Trophoblast cell (in vitro differentiated cells and primary cell): Measurements from ENCODE around the gene ZNF841.
"Not testable (repeated sequence)": the region's sequence is repeated elsewhere in the genome, so short reads cannot be mapped to it uniquely, and the experiment has no call there.

ENCODE experiments used
- DNase-seq, 2 donors: peaks; one replicate each; pipeline ENCODE4 v3.0.0-alpha.2; 2016
- H2AFZ ChIP-seq: 2 replicates; pipeline ENCODE4 v1.6.1; 2013; ENCODE audit warnings: low read length, moderate library complexity, mild to moderate bottlenecking; ENCODE audit not compliant: insufficient read depth, poor library complexity
- H2AK5ac ChIP-seq: 2 replicates; pipeline ENCODE4 v1.6.1; 2013; ENCODE audit warnings: mild to moderate bottlenecking, low read length
- H2BK120ac ChIP-seq: 2 replicates; pipeline ENCODE4 v1.6.1; 2013; ENCODE audit warnings: low read length, mild to moderate bottlenecking, moderate library complexity; ENCODE audit not compliant: insufficient read depth, poor library complexity
- H2BK12ac ChIP-seq: 2 replicates; pipeline ENCODE4 v1.6.1; 2013; ENCODE audit warnings: mild to moderate bottlenecking, low read length, moderate library complexity
- H2BK5ac ChIP-seq: 2 replicates; pipeline ENCODE4 v1.6.1; 2013; ENCODE audit warnings: low read length, low read depth, moderate library complexity, mild to moderate bottlenecking; ENCODE audit not compliant: poor library complexity
- H3K14ac ChIP-seq: 2 replicates; pipeline ENCODE4 v1.6.1; 2013; ENCODE audit warnings: mild to moderate bottlenecking, low read length
- H3K18ac ChIP-seq: 2 replicates; pipeline ENCODE4 v1.6.1; 2013; ENCODE audit warnings: mild to moderate bottlenecking, low read length
- H3K23ac ChIP-seq: 2 replicates; pipeline ENCODE4 v1.6.1; 2013; ENCODE audit warnings: low read length
- H3K27ac ChIP-seq: 2 replicates; pipeline ENCODE4 v1.5.1; 2013; ENCODE audit warnings: low read depth, mild to moderate bottlenecking, inconsistent platforms, low read length, moderate library complexity
- H3K27me3 ChIP-seq: 2 replicates; pipeline ENCODE4 v1.6.1; 2013; ENCODE audit warnings: inconsistent platforms, mild to moderate bottlenecking, low read length, moderate library complexity; ENCODE audit not compliant: insufficient read depth
- H3K36me3 ChIP-seq, 2 experiments: 1 replicate in 1 of 2; 2 replicates in 1 of 2; pipeline ENCODE4 v1.6.1; 2013; ENCODE audit warnings: low read length in 2 of 2, mild to moderate bottlenecking in 2 of 2, moderate library complexity in 1 of 2; ENCODE audit not compliant: insufficient read depth in 2 of 2, control insufficient read depth in 1 of 2
- H3K4ac ChIP-seq: 2 replicates; pipeline ENCODE4 v1.6.1; 2013; ENCODE audit warnings: low read depth, mild to moderate bottlenecking, low read length, moderate library complexity
- H3K4me1 ChIP-seq, 2 experiments: 1 replicate in 1 of 2; 2 replicates in 1 of 2; pipeline ENCODE4 v1.6.1; 2013; ENCODE audit warnings: low read length in 2 of 2, mild to moderate bottlenecking in 2 of 2, moderate library complexity in 1 of 2; ENCODE audit not compliant: insufficient read depth in 2 of 2, control insufficient read depth in 1 of 2
- H3K4me2 ChIP-seq: 2 replicates; pipeline ENCODE4 v1.6.1; 2013; ENCODE audit warnings: inconsistent platforms, mild to moderate bottlenecking, low read length, moderate library complexity
- H3K4me3 ChIP-seq: 2 replicates; pipeline ENCODE4 v1.5.1; 2013; ENCODE audit warnings: mild to moderate bottlenecking, low read depth, low read length, inconsistent platforms
- H3K79me1 ChIP-seq: one replicate; pipeline ENCODE4 v1.6.1; 2013; ENCODE audit warnings: low read length
- H3K79me2 ChIP-seq: 2 replicates; pipeline ENCODE4 v1.6.1; 2013; ENCODE audit warnings: low read length, mild to moderate bottlenecking; ENCODE audit not compliant: control insufficient read depth, insufficient read depth, poor library complexity
- H3K9ac ChIP-seq: 2 replicates; pipeline ENCODE4 v1.6.1; 2013; ENCODE audit warnings: mild to moderate bottlenecking, low read length
- H3K9me3 ChIP-seq: 2 replicates; pipeline ENCODE4 v1.6.1; 2013; ENCODE audit warnings: low read depth, mild to moderate bottlenecking, control low read depth, inconsistent platforms, low read length; ENCODE audit not compliant: insufficient read depth
- H4K12ac ChIP-seq: 2 replicates; pipeline ENCODE4 v1.6.1; 2013; ENCODE audit warnings: low read depth, mild to moderate bottlenecking, low read length, moderate library complexity
- H4K8ac ChIP-seq: 2 replicates; pipeline ENCODE4 v1.6.1; 2013; ENCODE audit warnings: low read depth, mild to moderate bottlenecking, low read length, moderate library complexity
- H4K91ac ChIP-seq: one replicate; pipeline ENCODE4 v1.6.1; 2013; ENCODE audit warnings: low read depth, mild to moderate bottlenecking, low read length, moderate library complexity
- WGBS: extraction: QIAGEN DNeasy Blood & Tissue Kit; methylation state at CpG from one replicate; pipeline ENCODE4 v1.1.7; 2013; ENCODE audit warnings: missing lambda C conversion rate; ENCODE audit not compliant: insufficient read length, insufficient coverage; ENCODE audit errors: extremely low coverage; 5-methylcytosine and 5-hydroxymethylcytosine counted together

ZNF841 gene

GRCh38 chr19:52028027-52028779 lies 67.4 kb downstream of the ZNF841 start, which contains the start of gene ZNF614:
Gene ZNF614, minus strand, starts transcription at chr19:52028379. Its CDS starts 2,634 bp downstream, at chr19:52025745.
- peak within 1 kb of the TSS; percentile 89 for H4K91ac ChIP-seq
- H3K27ac ChIP-seq: peak within 1 kb of the TSS; percentile 68
- DNase-seq: peak; percentile 84 to 88
- WGBS: no CpG with 5 or more reads among the region's 53 CpGs
- peak within 1 kb of the TSS; percentile 86 for H3K18ac ChIP-seq
- H3K4me2 ChIP-seq: peak within 1 kb of the TSS; percentile 83
- peak within 1 kb of the TSS; percentile 82 for H2BK120ac ChIP-seq
- peaks cover 4% of the 10 kb centered on the region for H3K79me2 ChIP-seq
- no peak within 1 kb of the TSS for H2AK5ac ChIP-seq
- H2BK5ac ChIP-seq: peak within 1 kb of the TSS; percentile 80
- peaks cover 11% of the 10 kb centered on the region for H3K79me1 ChIP-seq
- peak within 1 kb of the TSS; percentile 42 for H2BK12ac ChIP-seq
- H3K9ac ChIP-seq: peak within 1 kb of the TSS; percentile 85
- peak within 1 kb of the TSS; percentile 94 for H3K14ac ChIP-seq
- peak within 1 kb of the TSS; percentile 91 for H4K8ac ChIP-seq
- H3K9me3 ChIP-seq: peaks cover 9% of the 10 kb centered on the region
- H3K36me3 ChIP-seq: peaks cover 17 to 18% of the 10 kb centered on the region in 2 experiments
- peak within 1 kb of the TSS; percentile 57 for H3K4ac ChIP-seq
- H4K12ac ChIP-seq: peak within 1 kb of the TSS; percentile 63
- H3K4me3 ChIP-seq: peak within 1 kb of the TSS; percentile 90
- H2AFZ ChIP-seq: peak within 1 kb of the TSS; percentile 80
- H3K4me1 ChIP-seq: peaks cover 4 to 11% of the 10 kb centered on the region in 2 experiments
- no peak within 1 kb of the TSS for H3K23ac ChIP-seq
- no peaks in the 10 kb centered on the region for H3K27me3 ChIP-seq

GRCh38 chr19:52026255-52026990 lies 69.1 kb downstream of the ZNF841 start:
- peak overlapping the region; percentile 55 for H2BK5ac ChIP-seq
- WGBS: no CpG with 5 or more reads among the region's 15 CpGs
- H2AFZ ChIP-seq, H2AK5ac ChIP-seq, H4K12ac ChIP-seq, H4K8ac ChIP-seq, H3K9ac ChIP-seq, H3K14ac ChIP-seq, H3K18ac ChIP-seq, H4K91ac ChIP-seq, H3K9me3 ChIP-seq, H3K79me2 ChIP-seq, H2BK12ac ChIP-seq, H3K23ac ChIP-seq, H3K4ac ChIP-seq, H3K4me3 ChIP-seq, H2BK120ac ChIP-seq, H3K27me3 ChIP-seq: not testable (repeated sequence)
- H3K4me1 ChIP-seq: peaks cover 4 to 11% of the 10 kb centered on the region in 2 experiments
- H3K79me1 ChIP-seq: peaks cover 11% of the 10 kb centered on the region
- H3K27ac ChIP-seq: peak overlapping the region; percentile 68
- DNase-seq: peak; percentile 69 to 81
- peaks cover 20 to 25% of the 10 kb centered on the region in 2 experiments for H3K36me3 ChIP-seq
- peak overlapping the region; percentile 43 for H3K4me2 ChIP-seq

- not testable (repeated sequence) for H2BK12ac ChIP-seq, DNase-seq, H3K4me2 ChIP-seq, H4K8ac ChIP-seq, H3K9ac ChIP-seq, H4K91ac ChIP-seq, H2BK5ac ChIP-seq, H3K14ac ChIP-seq, H3K27ac ChIP-seq, H3K18ac ChIP-seq, H2BK120ac ChIP-seq, H3K27me3 ChIP-seq, H3K23ac ChIP-seq, H3K4me3 ChIP-seq, H3K79me2 ChIP-seq, H2AK5ac ChIP-seq, H2AFZ ChIP-seq, H3K9me3 ChIP-seq, H4K12ac ChIP-seq, H3K4ac ChIP-seq
- WGBS: no CpG with 5 or more reads among the region's 4 CpGs
- peaks cover 4 to 11% of the 10 kb centered on the region in 2 experiments for H3K4me1 ChIP-seq
- H3K36me3 ChIP-seq: peaks cover 21 to 34% of the 10 kb centered on the region in 2 experiments
- peaks cover 11% of the 10 kb centered on the region for H3K79me1 ChIP-seq
These were observed 71.1 kb downstream of the ZNF841 start for GRCh38 chr19:52024478-52024877.

- no peak overlapping the region for H3K4ac ChIP-seq
- H2BK12ac ChIP-seq: no peak overlapping the region
- H2AFZ ChIP-seq: no peak overlapping the region
- no peak overlapping the region for H3K23ac ChIP-seq
- no peaks in the 10 kb centered on the region for H3K79me1 ChIP-seq
- no CpG with 5 or more reads among the region's 15 CpGs for WGBS
- H3K14ac ChIP-seq: no peak overlapping the region
- H3K27me3 ChIP-seq: no peaks in the 10 kb centered on the region
- H3K9ac ChIP-seq: no peak overlapping the region
- no peak overlapping the region for H3K4me3 ChIP-seq
- peaks cover 27 to 46% of the 10 kb centered on the region in 2 experiments for H3K36me3 ChIP-seq
- H3K9me3 ChIP-seq: no peaks in the 10 kb centered on the region
- no peak overlapping the region for H4K8ac ChIP-seq
- no peak overlapping the region for H2AK5ac ChIP-seq
- peaks cover 4 to 8% of the 10 kb centered on the region in 2 experiments for H3K4me1 ChIP-seq
- H3K4me2 ChIP-seq: no peak overlapping the region
- H3K79me2 ChIP-seq: no peaks in the 10 kb centered on the region
- H3K27ac ChIP-seq: no peak overlapping the region
- DNase-seq: no peak
- H4K12ac ChIP-seq: no peak overlapping the region
- H2BK120ac ChIP-seq: no peak overlapping the region
- no peak overlapping the region for H3K18ac ChIP-seq
- no peak overlapping the region for H4K91ac ChIP-seq
- no peak overlapping the region for H2BK5ac ChIP-seq
These were observed 73.4 kb downstream of the ZNF841 start for GRCh38 chr19:52022193-52022592.
